IMR-90 (cell line): ENCODE results near the gene TIPIN. TPM values are rescaled to one million over a fixed set of nuclear protein-coding genes. Genes with fewer than 3 reads are reported as not detected.

Source experiments
- ATAC-seq: fragments of 200-7000 bp; cut with Tn5 transposase; 2 replicates; pipeline ENCODE4 v1.9.1; 2020; ENCODE audit warnings: low read depth, mild to moderate bottlenecking, moderate library complexity
- BruUV-seq: library from RNA; stranded (reverse); fragments of 400-500 nt; replicated peaks from 2 replicates; lab custom pipeline; 2021; lab: Mats Ljungman, UMichigan
- CTCF ChIA-PET: fragments of 300-600 bp; formaldehyde crosslinking; extraction: SDS; loops from one replicate; lab custom pipeline; 2021; ENCODE audit warnings: antibody characterized with exemption; lab: Yijun Ruan, JAX
- POLR2A ChIA-PET: fragments of 300-600 bp; sonication (Branson Sonifier 250); formaldehyde crosslinking; loops from one replicate; lab custom pipeline; 2022; ENCODE audit warnings: antibody characterized with exemption; ENCODE audit not compliant: unreplicated experiment; lab: Charles Lee
- DNase-seq: peaks from one replicate; pipeline ENCODE4 v3.0.0; 2013
- H2AFZ ChIP-seq: replicated peaks from 2 replicates; pipeline ENCODE3; 2013; ENCODE audit warnings: low read length, mild to moderate bottlenecking; ENCODE audit not compliant: poor library complexity
- H2AK5ac ChIP-seq: 2 replicates; pipeline ENCODE4 v1.6.1; 2013; ENCODE audit warnings: low read depth, low read length, inconsistent platforms
- H2AK9ac ChIP-seq: replicated peaks from 2 replicates; pipeline ENCODE3; 2013; ENCODE audit warnings: mild to moderate bottlenecking, low read depth, low read length, moderate library complexity; ENCODE audit not compliant: poor library complexity
- H2BK120ac ChIP-seq: 2 replicates; pipeline ENCODE4 v1.6.1; 2013; ENCODE audit warnings: low read depth, low read length, inconsistent platforms
- H2BK15ac ChIP-seq: 3 replicates; pipeline ENCODE4 v1.6.1; 2013; ENCODE audit warnings: low read depth, low read length, inconsistent platforms
- H2BK20ac ChIP-seq: 2 replicates; pipeline ENCODE4 v1.6.1; 2013; ENCODE audit warnings: low read depth, mild to moderate bottlenecking, inconsistent platforms, low read length, moderate library complexity
- H2BK5ac ChIP-seq: 2 replicates; pipeline ENCODE4 v1.6.1; 2013; ENCODE audit warnings: mild to moderate bottlenecking, low read depth, low read length, inconsistent platforms; ENCODE audit not compliant: poor library complexity, severe bottlenecking
- H3K14ac ChIP-seq: replicated peaks from 2 replicates; pipeline ENCODE4 v1.6.1; 2013; ENCODE audit warnings: low read depth, low read length, inconsistent platforms
- H3K18ac ChIP-seq: 2 replicates; pipeline ENCODE4 v1.6.1; 2013; ENCODE audit warnings: low read depth, low read length, control low read depth
- H3K23ac ChIP-seq: 2 replicates; pipeline ENCODE4 v1.6.1; 2013; ENCODE audit warnings: low read depth, low read length, inconsistent platforms
- H3K27ac ChIP-seq: 2 replicates; pipeline ENCODE4 v1.5.1; 2013; ENCODE audit warnings: mild to moderate bottlenecking, control low read depth, low read length; ENCODE audit not compliant: insufficient read depth
- H3K27me3 ChIP-seq: 2 replicates; pipeline ENCODE4 v1.6.1; 2013; ENCODE audit warnings: low read length; ENCODE audit not compliant: control insufficient read depth, insufficient read depth
- H3K36me3 ChIP-seq: 2 replicates; pipeline ENCODE4 v1.6.1; 2013; ENCODE audit warnings: low read length, mixed read lengths; ENCODE audit not compliant: control insufficient read depth, insufficient read depth
- H3K4ac ChIP-seq: 2 replicates; pipeline ENCODE4 v1.6.1; 2013; ENCODE audit warnings: low read depth, low read length, inconsistent platforms
- H3K4me1 ChIP-seq: 2 replicates; pipeline ENCODE4 v1.6.1; 2013; ENCODE audit warnings: low read length, mixed read lengths; ENCODE audit not compliant: control insufficient read depth, insufficient read depth
- H3K4me2 ChIP-seq: 2 replicates; pipeline ENCODE4 v1.6.1; 2013; ENCODE audit warnings: low read depth, mild to moderate bottlenecking, control low read depth, low read length, moderate library complexity
- H3K4me3 ChIP-seq: 2 replicates; pipeline ENCODE4 v1.5.1; 2013; ENCODE audit warnings: low read depth, mild to moderate bottlenecking, control low read depth, low read length, moderate library complexity; ENCODE audit not compliant: insufficient read depth
- H3K56ac ChIP-seq: 2 replicates; pipeline ENCODE4 v1.6.1; 2013; ENCODE audit warnings: low read length, inconsistent platforms; ENCODE audit not compliant: insufficient read depth; ENCODE audit errors: extremely low read depth
- H3K79me1 ChIP-seq, 2 experiments: 2 replicates each; pipeline ENCODE4 v1.6.1; 2013; ENCODE audit warnings: low read length in 2 of 2, inconsistent platforms in 1 of 2, low read depth in 1 of 2
- H3K9ac ChIP-seq: 2 replicates; pipeline ENCODE4 v1.6.1; 2013; ENCODE audit warnings: low read depth, low read length, control low read depth
- H3K9me1 ChIP-seq: 2 replicates; pipeline ENCODE4 v1.6.1; 2013; ENCODE audit warnings: low read length, inconsistent platforms; ENCODE audit not compliant: insufficient read depth
- H3K9me3 ChIP-seq: 2 replicates; pipeline ENCODE4 v1.6.1; 2013; ENCODE audit warnings: low read length; ENCODE audit not compliant: control insufficient read depth, insufficient read depth
- H4K20me1 ChIP-seq: 2 replicates; pipeline ENCODE4 v1.6.1; 2013; ENCODE audit warnings: low read length, inconsistent platforms; ENCODE audit not compliant: insufficient read depth
- H4K5ac ChIP-seq: 2 replicates; pipeline ENCODE4 v1.6.1; 2013; ENCODE audit warnings: mild to moderate bottlenecking, low read depth, low read length, control low read depth
- H4K8ac ChIP-seq, 2 experiments: 2 replicates each; pipeline ENCODE4 v1.6.1; 2013; ENCODE audit warnings: low read depth in 2 of 2, low read length in 2 of 2, control low read depth in 1 of 2, inconsistent platforms in 1 of 2
- H4K91ac ChIP-seq: 2 replicates; pipeline ENCODE4 v1.6.1; 2013; ENCODE audit warnings: low read depth, low read length, inconsistent platforms; ENCODE audit not compliant: insufficient read depth
- POLR2A ChIP-seq: IDR thresholded peaks from 2 replicates; pipeline ENCODE4 v1.6.1; 2012; ENCODE audit warnings: mild to moderate bottlenecking, low read depth, low read length
- USF2 ChIP-seq: fragments of 150-350 bp; IDR thresholded peaks from 2 replicates; pipeline ENCODE4 v1.6.1; 2017; ENCODE audit warnings: mild to moderate bottlenecking, antibody characterized with exemption, low read length, low read depth
- WGBS, 2 experiments: methylation state at CpG; one replicate each; pipeline versions ENCODE4 v1.1.5 to v1.1.7; 2013; ENCODE audit warnings: missing lambda C conversion rate in 2 of 2; ENCODE audit not compliant: insufficient read length in 1 of 2; ENCODE audit errors: extremely low coverage in 2 of 2; 5-methylcytosine and 5-hydroxymethylcytosine counted together
- dilution Hi-C: fragments of 300-500 bp; cut with HindIII; formaldehyde crosslinking; loops from one replicate; pipeline ENCODE4 v1.14.3; 2018; ENCODE audit warnings: low sequenced_read_pairs; ENCODE audit not compliant: unreplicated experiment
- in situ Hi-C: fragments of 300-500 bp; cut with MboI; formaldehyde crosslinking; loops from 3 replicates; pipeline ENCODE4 v1.14.3; 2019; ENCODE audit warnings: low sequenced_read_pairs, inconsistent platforms, mixed read lengths
- intact Hi-C: fragments of 100-400 bp; cut with micrococcal nuclease; formaldehyde crosslinking; loops from 2 replicates; pipeline ENCODE4 v1.10.0; 2022
- polyA plus RNA-seq, 3 experiments: library from polyadenylated mRNA; depleted of rRNA; stranded (reverse); fragments of >200 nt; gene quantifications; 2 replicates each; pipeline ENCODE4 v1.2.3, GENCODE V29; 2012; ENCODE audit warnings: low replicate concordance in 1 of 3
- total RNA-seq: library from RNA; depleted of rRNA; stranded (reverse); fragments of >200 nt; gene quantifications from 2 replicates; pipeline ENCODE4 v1.2.3, GENCODE V29; 2012

The TIPIN gene
- total and polyA plus RNA-seq, 2 of the 4 experiments (the other 2 are of a cell fraction) = 6.3 to 7.3 TPM

DNA sequence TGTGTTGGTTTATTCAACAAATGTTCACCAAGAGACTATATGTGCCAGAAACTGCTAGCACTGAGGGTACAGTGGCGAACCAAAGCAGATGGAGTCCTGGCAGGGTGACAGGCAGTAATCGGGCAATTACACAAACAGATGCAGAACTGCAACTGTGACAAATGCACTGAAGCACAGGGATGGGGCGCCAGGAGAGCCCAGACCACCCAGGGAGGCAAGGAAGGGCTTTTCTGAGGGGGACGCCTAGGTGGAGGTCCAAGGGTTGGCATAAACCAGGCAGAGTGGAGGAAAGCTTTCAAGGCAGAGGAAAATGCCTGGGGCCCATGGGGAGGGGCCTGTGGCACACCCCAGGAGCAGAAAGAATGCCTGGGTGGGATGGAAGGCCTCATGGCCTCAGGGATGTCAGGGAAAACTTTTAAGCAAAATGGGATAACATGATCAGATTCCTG is 57.7 kb downstream of the TIPIN start:
- Histone ChIP-seq H3K56ac (no peak overlapping the region), H4K20me1 (no peaks in the 10 kb centered on the region), H2BK120ac (no peak overlapping the region), H4K8ac (no peak overlapping the region), H2BK20ac (no peak overlapping the region), H3K27ac (no peak overlapping the region), H3K4me2 (no peak overlapping the region), H3K4me1 (peaks cover 8% of the 10 kb centered on the region), H2AK9ac (no peak overlapping the region), H3K18ac (no peak overlapping the region), H3K36me3 (peaks cover 2% of the 10 kb centered on the region; the same call in 1 of the 2 replicates), H3K23ac (no peak overlapping the region), H3K27me3 (no peaks in the 10 kb centered on the region), H4K5ac (no peak overlapping the region), H4K91ac (no peak overlapping the region), H3K9me1 (peaks cover 3% of the 10 kb centered on the region; the same call in 1 of the 2 replicates), H2BK15ac (no peak overlapping the region), H3K4ac (no peak overlapping the region), H3K4me3 (no peak overlapping the region), H3K9me3 (no peaks in the 10 kb centered on the region), H3K79me1 (peaks cover 0 to 15% of the 10 kb centered on the region in 2 experiments; a peak in 1 of 4 replicates), H2AFZ (no peak overlapping the region), H2AK5ac (no peak overlapping the region), H3K14ac (no peak overlapping the region), H2BK5ac (no peak overlapping the region), H3K9ac (no peak overlapping the region)
- POLR2A ChIA-PET = no interaction called here
- DNase-seq (no peak), ATAC-seq (no peak)
- dilution Hi-C loops = no loop called here
- TF ChIP-seq USF2 (no peak), POLR2A (no peak)
- no TSS peak for BruUV-seq
- intact Hi-C loops = no loop called here
- in situ Hi-C loops = loop anchor here (25.0 kb wide), 1 partner anchor 687 kb away; the partner anchor contains the start of genes INTS14 and SLC24A1
- CTCF ChIA-PET = no interaction called here
- WGBS, 2 experiments = 48% methylated on average over 4 of the region's 4 CpGs; no CpG with 5 or more reads in 1 of the 2 experiments
